Natural killer cell (primary cell): ENCODE results near the gene MAP3K20. TPM values are rescaled to one million over a fixed set of nuclear protein-coding genes. Genes with fewer than 3 reads are reported as not detected.

Experiments
- ATAC-seq, 3 donors: fragments of 150-1000 bp in 2 of 3; fragments of 200-7000 bp in 1 of 3; cut with Tn5 transposase; 1 replicate in 1 of 3; 2 replicates in 2 of 3; pipeline ENCODE4 v1.10.0; 2021; ENCODE audit warnings: mild to moderate bottlenecking in 2 of 3, moderate library complexity in 2 of 3
- DNase-seq, 2 donors: peaks; one replicate each; pipeline versions ENCODE4 v3.0.0 to v3.0.0-alpha.2; 2013 to 2021; ENCODE audit warnings: mixed read lengths in 1 of 2
- H3K27ac ChIP-seq: one replicate; pipeline ENCODE4 v1.5.1; 2013; ENCODE audit warnings: mild to moderate bottlenecking, low read length
- H3K27me3 ChIP-seq: one replicate; pipeline ENCODE4 v1.6.1; 2013; ENCODE audit warnings: low read length; ENCODE audit not compliant: control insufficient read depth, insufficient read depth
- H3K36me3 ChIP-seq: one replicate; pipeline ENCODE4 v1.6.1; 2013; ENCODE audit warnings: low read length; ENCODE audit not compliant: control insufficient read depth, insufficient read depth
- H3K4me1 ChIP-seq: one replicate; pipeline ENCODE4 v1.6.1; 2013; ENCODE audit warnings: low read length; ENCODE audit not compliant: control insufficient read depth, insufficient read depth
- H3K4me3 ChIP-seq: one replicate; pipeline ENCODE4 v1.5.1; 2013; ENCODE audit warnings: low read length
- H3K9me3 ChIP-seq: one replicate; pipeline ENCODE4 v1.6.1; 2013; ENCODE audit warnings: low read length; ENCODE audit not compliant: control insufficient read depth, insufficient read depth
- H3K27ac Mint-ChIP-seq, 2 donors: one replicate each; pipeline ENCODE4 v1.8.0; 2022; ENCODE audit warnings: mild to moderate bottlenecking in 2 of 2, mixed read lengths in 2 of 2, moderate library complexity in 1 of 2
- H3K27me3 Mint-ChIP-seq, 2 donors: one replicate each; pipeline ENCODE4 v1.8.0; 2022; ENCODE audit warnings: low read depth in 2 of 2, mixed read lengths in 2 of 2
- H3K36me3 Mint-ChIP-seq: one replicate; pipeline ENCODE4 v1.8.0; 2022; ENCODE audit warnings: mixed read lengths
- H3K4me1 Mint-ChIP-seq, 2 donors: one replicate each; pipeline ENCODE4 v1.8.0; 2022; ENCODE audit warnings: mixed read lengths in 2 of 2
- H3K4me3 Mint-ChIP-seq: one replicate; pipeline ENCODE4 v1.8.0; 2022; ENCODE audit warnings: mild to moderate bottlenecking, moderate library complexity, mixed read lengths
- H3K9me3 Mint-ChIP-seq, 2 donors: one replicate each; pipeline ENCODE4 v1.8.0; 2022; ENCODE audit warnings: mixed read lengths in 2 of 2
- WGBS: methylation state at CpG from one replicate; pipeline ENCODE4 v1.1.7; 2013; ENCODE audit warnings: missing lambda C conversion rate; ENCODE audit not compliant: insufficient coverage; 5-methylcytosine and 5-hydroxymethylcytosine counted together
- intact Hi-C: fragments of 100-400 bp; cut with micrococcal nuclease; formaldehyde crosslinking; loops from one replicate; pipeline ENCODE4 v1.14.2; 2022
- total RNA-seq, 4 donors: library from RNA; stranded (reverse); fragments of 120-200 nt in 1 of 4; gene quantifications; one replicate each; pipeline versions ENCODE4 v1.2.3 to v1.2.4, GENCODE V29; 2013 to 2022
- TF ChIP-seq, protein P1 (sequence below): fragments of 200-600 bp; IDR thresholded peaks from one replicate; pipeline ENCODE4 v1.8.0; 2022; ENCODE audit warnings: antibody characterized with exemption

MAP3K20 gene
- total RNA-seq, 3 donors from 2014 or later (not counting 1 experiment from before 2014, with no cell fraction given) = 1.6 to 3.0 (median 2.5) TPM

DNA sequence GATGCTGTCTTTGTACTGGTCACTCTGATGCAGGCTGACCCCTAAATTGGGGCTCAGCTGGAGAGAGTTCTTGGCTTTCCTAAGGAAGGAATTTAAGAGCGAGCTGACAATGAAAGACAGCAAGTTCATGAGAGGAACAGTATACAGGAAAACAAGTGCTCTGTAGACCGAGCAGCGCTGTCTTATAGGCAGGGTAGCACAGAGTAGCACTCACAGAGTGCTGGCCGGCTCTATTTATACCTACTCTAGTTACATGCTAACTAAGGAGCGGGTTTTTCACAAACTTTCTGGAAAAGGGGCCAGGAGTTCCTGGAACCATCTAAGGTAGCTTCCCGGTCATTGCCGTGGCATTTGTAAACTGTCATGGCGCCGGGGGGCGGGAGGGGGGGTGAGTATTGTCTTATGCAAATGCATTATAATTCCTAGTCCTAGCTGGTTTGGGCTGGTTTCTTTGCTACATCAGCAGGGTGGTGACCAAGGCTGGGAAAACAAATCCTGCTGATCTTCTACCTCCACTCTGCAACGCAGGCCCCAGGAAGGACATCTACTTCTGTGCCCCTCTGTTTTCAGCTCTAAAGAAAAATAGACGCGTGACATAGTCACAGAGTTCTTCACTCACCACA, 31.6 kb upstream of the MAP3K20 start:
- Histone ChIP-seq H3K4me1 (no peaks in the 10 kb centered on the region), H3K4me3 (no peak overlapping the region), H3K9me3 (no peaks in the 10 kb centered on the region), H3K27ac (no peak overlapping the region), H3K36me3 (no peaks in the 10 kb centered on the region), H3K27me3 (no peaks in the 10 kb centered on the region)
- no peak overlapping the region for H3K4me3 Mint-ChIP-seq
- H3K27me3 Mint-ChIP-seq = peaks cover 0 to 2% of the 10 kb centered on the region in 2 donors
- DNase-seq (no peak), ATAC-seq (no peak)
- H3K4me1 Mint-ChIP-seq = no peaks in the 10 kb centered on the region
- intact Hi-C loops = no loop called here
- no peaks in the 10 kb centered on the region for H3K36me3 Mint-ChIP-seq
- TF ChIP-seq, protein P1, sequence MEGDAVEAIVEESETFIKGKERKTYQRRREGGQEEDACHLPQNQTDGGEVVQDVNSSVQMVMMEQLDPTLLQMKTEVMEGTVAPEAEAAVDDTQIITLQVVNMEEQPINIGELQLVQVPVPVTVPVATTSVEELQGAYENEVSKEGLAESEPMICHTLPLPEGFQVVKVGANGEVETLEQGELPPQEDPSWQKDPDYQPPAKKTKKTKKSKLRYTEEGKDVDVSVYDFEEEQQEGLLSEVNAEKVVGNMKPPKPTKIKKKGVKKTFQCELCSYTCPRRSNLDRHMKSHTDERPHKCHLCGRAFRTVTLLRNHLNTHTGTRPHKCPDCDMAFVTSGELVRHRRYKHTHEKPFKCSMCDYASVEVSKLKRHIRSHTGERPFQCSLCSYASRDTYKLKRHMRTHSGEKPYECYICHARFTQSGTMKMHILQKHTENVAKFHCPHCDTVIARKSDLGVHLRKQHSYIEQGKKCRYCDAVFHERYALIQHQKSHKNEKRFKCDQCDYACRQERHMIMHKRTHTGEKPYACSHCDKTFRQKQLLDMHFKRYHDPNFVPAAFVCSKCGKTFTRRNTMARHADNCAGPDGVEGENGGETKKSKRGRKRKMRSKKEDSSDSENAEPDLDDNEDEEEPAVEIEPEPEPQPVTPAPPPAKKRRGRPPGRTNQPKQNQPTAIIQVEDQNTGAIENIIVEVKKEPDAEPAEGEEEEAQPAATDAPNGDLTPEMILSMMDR = no peak
- no peaks in the 10 kb centered on the region for H3K9me3 Mint-ChIP-seq
- H3K27ac Mint-ChIP-seq = no peak overlapping the region
- WGBS = 98% methylated on average over 13 of the region's 13 CpGs

DNA sequence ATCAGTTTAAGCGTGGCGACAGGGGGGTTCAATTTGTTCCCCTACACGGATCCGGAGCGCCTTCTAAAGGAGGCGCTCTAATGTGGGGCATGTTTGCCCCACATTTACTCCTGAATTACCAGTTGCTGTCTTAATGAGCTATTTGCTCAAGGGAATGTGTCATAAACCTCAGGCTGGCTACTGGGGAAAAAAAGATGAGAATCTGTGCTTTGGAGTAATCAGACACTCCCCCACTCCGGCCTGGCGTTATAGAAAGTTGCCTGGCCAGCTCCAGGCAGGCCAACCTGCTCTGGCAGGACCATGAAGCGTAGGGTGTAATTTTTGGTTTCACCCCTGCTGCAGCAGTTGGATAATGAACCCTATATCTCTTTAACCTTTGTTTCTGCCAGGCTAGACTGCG, 31.0 kb upstream of the MAP3K20 start:
- Mint-ChIP-seq H3K4me3 (no peak overlapping the region), H3K27me3 (peaks cover 0 to 6% of the 10 kb centered on the region in 2 donors), H3K36me3 (no peaks in the 10 kb centered on the region), H3K27ac (no peak overlapping the region), H3K9me3 (no peaks in the 10 kb centered on the region), H3K4me1 (no peaks in the 10 kb centered on the region)
- DNase-seq = no peak
- H3K36me3 ChIP-seq = no peaks in the 10 kb centered on the region
- no peaks in the 10 kb centered on the region for H3K27me3 ChIP-seq
- WGBS = 90% methylated on average over 9 of the region's 10 CpGs
- H3K4me1 ChIP-seq = no peaks in the 10 kb centered on the region
- no peak for ATAC-seq
- TF ChIP-seq, protein P1 = no peak
- no peak overlapping the region for H3K4me3 ChIP-seq
- H3K27ac ChIP-seq = no peak overlapping the region
- intact Hi-C loops = no loop called here
- H3K9me3 ChIP-seq = no peaks in the 10 kb centered on the region

DNA sequence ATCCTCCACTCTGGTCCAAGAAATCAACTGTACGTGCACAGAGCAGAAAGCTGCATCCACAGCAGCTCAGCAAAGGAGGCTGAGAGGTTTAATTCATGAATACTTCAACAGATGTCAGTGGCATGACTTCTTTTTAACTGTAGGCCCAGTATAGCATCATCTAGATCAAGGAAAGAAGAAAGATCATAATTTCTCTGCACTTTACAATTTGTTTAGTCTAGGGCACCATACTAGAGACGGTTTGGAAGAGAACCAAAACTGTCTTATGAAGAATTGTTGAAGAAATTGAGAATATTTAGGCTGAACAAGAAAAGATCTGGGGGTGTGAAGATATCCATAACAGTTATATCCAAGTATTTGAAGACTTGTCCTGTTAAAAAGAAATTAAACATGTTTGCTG, 30.5 kb upstream of the MAP3K20 start:
- Mint-ChIP-seq H3K27me3 (peaks cover 0 to 6% of the 10 kb centered on the region in 2 donors), H3K4me3 (no peak overlapping the region), H3K27ac (no peak overlapping the region), H3K9me3 (no peaks in the 10 kb centered on the region), H3K36me3 (no peaks in the 10 kb centered on the region), H3K4me1 (no peaks in the 10 kb centered on the region)
- Histone ChIP-seq H3K27me3 (no peaks in the 10 kb centered on the region), H3K27ac (no peak overlapping the region), H3K4me1 (no peaks in the 10 kb centered on the region), H3K36me3 (no peaks in the 10 kb centered on the region), H3K4me3 (no peak overlapping the region), H3K9me3 (no peaks in the 10 kb centered on the region)
- WGBS = 90% methylated on average over 2 of the region's 2 CpGs
- ATAC-seq (no peak), DNase-seq (no peak)
- TF ChIP-seq, protein P1 = no peak
- intact Hi-C loops = no loop called here

DNA sequence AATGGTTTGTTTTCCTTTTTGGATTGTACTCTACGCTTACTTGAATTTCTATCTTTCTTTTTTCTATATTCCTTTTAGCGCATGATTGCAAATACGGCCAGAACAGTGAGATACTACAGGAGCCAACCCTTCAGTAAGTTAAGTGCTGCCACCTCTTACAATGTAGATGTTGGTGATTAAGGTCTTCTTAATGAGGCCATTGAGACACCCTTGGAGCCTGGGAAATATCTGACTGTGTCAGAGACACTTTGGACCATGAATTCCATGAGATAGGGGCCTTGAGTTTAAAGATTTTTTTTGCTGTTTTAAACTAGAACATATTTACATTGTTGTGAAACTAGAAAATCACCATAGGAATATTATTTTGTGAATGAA, 27.1 kb upstream of the MAP3K20 start:
- TF ChIP-seq, protein P1 = no peak
- Mint-ChIP-seq H3K9me3 (no peaks in the 10 kb centered on the region), H3K4me3 (no peak overlapping the region), H3K27me3 (peaks cover 8 to 21% of the 10 kb centered on the region in 2 donors), H3K36me3 (no peaks in the 10 kb centered on the region), H3K27ac (no peak overlapping the region), H3K4me1 (no peaks in the 10 kb centered on the region)
- intact Hi-C loops = no loop called here
- H3K27me3 ChIP-seq = no peaks in the 10 kb centered on the region
- ATAC-seq (no peak), DNase-seq (no peak)
- no peaks in the 10 kb centered on the region for H3K4me1 ChIP-seq
- no peak overlapping the region for H3K27ac ChIP-seq
- H3K36me3 ChIP-seq = no peaks in the 10 kb centered on the region
- no peaks in the 10 kb centered on the region for H3K9me3 ChIP-seq
- H3K4me3 ChIP-seq = no peak overlapping the region
- WGBS = 94% methylated on average over 3 of the region's 3 CpGs
